NCI-H2029 (cell line): ENCODE data around the gene CYBC1.
"Not testable (repeated sequence)": the region's sequence is repeated elsewhere in the genome, so short reads cannot be mapped to it uniquely, and the experiment has no call there.

Experiments
- DNase-seq: peaks from one replicate; lab custom pipeline; 2025; lab: John Stamatoyannopoulos, UW

CYBC1 gene

DNA sequence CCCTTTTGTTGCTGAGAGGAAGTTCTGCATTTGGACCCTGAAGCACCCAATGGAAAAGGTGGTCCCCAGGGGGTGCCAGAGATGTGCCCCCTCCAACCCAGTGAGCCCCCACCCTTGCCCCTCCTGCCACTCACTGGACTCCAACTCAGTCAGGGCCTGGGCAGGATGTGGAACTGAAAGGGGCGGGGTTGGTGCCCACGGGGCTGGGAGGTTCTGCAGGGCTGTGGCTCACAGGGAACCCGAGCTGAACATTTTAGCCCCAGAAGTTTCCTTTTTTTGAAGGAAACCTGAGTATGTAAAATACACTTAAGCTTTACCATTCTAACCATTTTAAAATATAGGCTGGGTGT is 16.4 kb downstream of the CYBC1 start:
- DNase-seq = no peak

DNA sequence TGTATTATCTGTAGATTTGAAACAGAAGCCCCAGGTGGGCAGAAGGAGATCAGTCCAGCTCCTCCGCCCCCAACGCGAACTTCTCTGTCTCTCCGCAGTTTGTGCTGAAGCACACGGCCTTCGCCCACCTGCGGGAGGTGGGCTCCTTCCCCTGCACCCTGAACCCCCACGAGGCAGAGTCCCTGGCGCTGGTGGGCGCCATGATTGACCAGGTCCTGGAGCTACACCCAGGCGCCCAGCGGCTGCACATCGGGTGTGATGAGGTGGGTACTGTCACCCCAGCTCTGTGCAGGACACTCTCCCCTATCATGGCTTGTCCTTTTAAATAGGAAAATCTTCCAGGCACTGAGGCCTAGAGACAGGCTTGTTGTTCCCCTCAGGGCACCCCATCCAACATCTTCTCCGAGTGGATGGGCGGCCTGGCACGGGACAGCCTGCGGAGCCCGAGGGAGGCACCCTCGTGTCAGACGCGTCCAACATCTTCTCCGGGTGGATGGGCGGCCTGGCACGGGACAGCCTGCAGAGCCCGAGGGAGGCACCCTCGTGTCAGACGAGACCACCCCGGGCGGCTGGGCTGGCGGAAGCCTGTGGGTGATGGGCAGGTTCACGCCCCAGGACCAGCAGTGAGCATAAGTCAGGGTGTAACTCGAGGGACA is 16.9 kb downstream of the CYBC1 start:
- no peak for DNase-seq

DNA sequence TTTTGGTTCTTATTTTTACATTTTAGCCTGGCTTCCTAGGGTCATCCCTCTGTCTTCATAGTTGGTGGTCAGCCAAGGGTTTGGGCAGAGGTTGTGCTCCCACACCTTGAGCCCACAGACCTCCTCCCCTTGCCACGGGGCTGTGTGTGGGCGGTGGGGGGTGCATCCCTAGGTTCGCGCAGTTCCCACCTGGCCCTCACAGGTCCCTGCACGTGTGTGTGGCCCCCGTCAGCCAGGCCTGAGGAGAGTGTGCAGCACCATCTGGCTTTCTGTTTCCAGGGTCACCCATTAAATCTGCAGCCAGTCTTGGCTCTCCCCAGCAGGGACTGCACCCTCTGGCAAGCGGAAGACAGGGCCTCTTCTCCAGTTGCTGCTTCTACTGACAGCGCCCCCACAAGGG is 18.5 kb downstream of the CYBC1 start:
- no peak for DNase-seq

DNA sequence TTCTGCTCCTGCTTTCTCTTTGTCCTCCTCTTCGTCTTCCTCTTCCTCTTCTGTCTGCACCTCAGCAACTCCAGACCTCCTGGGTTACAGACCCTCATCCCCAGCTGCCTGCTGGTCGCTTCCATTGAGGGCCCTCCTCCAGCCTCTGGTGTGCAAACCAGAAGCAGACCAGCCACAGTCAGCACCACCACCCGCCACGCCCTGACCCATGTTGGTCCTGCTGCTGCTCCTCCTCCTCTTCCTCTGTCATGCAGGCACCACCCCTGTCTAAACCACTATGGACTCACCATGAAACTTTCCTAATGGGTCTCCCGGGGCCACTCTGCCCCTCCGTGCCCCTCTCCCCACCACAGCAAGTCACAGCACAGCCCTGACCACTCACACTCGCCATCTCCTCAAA is 20.7 kb downstream of the CYBC1 start:
- no peak for DNase-seq

DNA sequence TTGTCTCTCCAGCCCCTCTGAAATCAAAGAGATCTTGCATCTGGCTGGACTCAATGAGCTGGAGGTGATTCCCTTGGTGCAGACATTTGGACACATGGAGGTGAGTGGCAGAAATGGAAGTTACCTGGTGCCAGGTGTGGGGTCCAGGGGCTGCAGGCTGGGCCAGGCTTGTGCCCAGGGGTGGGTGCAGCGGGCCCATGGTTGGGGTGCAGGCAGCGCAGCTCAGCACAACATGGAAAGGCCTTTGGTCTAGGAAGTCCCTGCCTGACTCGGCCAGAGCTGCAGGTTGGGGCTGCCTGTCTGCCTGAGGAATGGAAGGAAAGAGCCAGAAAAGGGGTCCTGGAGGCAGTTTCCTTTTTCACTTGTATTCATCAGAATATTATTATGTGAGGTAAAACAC is 22.0 kb downstream of the CYBC1 start:
- no peak for DNase-seq

DNA sequence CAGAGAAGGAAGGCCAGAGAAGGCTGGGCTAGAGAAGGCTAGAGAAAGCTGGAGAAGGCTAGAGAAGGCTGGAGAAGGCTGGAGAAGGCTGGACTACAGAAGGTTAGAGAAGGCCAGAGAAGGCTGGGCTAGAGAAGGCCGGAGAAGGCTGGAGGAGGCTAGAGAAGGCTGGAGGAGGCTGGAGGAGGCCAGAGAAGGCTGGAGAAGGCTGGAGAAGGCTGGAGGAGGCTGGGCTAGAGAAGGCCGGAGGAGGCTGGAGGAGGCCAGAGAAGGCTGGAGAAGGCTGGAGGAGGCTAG is 25.7 kb downstream of the CYBC1 start:
- DNase-seq = no peak

DNA sequence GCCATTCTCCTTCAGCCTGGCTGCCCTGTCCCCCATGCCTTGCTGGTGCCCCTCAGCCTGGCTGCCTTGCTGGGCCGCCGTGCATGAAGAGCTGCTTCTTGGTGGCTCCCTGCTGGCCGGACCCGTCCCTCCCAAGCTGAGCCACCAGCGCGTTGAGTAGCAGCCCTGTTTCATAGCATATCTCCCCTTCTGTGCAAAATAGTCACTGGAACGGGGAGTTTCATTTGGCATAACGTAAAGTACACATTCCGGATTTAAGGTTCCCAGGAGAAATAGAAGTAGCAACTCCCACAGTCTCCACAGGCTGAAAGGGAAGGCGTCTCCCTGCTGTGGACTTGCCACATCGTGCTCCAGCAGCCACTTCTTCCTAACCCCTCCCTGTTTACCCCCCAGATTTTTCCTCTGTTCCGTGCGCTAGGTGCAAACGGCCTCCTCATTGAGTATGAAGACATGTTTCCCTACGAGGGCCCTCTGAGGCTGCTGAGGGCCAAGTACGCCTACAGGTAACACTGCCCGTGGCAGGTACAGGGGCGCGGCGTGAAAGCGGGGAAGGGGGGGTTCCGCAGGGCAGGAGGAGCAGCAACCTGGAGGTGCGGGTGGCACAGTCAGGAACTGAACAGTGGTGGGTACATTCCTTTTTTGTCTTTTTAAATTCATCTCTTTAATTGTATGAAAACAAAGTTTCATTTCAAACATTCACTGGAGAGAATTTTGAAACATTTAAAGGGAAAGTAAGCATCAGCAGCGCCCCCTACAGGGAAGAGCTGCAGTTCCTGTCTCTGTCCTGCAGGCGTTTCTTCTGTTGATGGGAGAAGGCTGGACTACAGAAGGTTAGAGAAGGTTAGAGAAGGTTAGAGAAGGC is 26.3 kb downstream of the CYBC1 start:
- DNase-seq = peak; percentile 12

DNA sequence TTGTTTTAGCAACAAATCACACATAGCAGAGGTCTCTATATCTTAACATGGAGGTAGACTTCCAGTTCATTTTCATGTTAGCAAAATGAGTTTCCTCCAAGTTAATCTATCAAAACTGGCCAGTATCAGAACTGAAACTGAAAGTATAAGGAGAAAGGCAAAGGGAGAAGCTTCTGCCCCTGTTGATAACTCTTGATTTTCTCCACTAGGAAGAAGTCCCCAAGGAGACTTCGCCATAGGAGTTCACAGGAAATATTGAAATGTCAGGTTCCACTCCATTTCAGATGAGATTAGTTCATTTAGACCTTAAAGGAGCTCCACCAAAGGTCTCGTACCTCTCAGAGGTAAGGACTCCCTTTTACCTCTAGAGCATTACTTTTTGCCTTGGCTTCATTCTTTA is 31.0 kb downstream of the CYBC1 start:
- DNase-seq = no peak

DNA sequence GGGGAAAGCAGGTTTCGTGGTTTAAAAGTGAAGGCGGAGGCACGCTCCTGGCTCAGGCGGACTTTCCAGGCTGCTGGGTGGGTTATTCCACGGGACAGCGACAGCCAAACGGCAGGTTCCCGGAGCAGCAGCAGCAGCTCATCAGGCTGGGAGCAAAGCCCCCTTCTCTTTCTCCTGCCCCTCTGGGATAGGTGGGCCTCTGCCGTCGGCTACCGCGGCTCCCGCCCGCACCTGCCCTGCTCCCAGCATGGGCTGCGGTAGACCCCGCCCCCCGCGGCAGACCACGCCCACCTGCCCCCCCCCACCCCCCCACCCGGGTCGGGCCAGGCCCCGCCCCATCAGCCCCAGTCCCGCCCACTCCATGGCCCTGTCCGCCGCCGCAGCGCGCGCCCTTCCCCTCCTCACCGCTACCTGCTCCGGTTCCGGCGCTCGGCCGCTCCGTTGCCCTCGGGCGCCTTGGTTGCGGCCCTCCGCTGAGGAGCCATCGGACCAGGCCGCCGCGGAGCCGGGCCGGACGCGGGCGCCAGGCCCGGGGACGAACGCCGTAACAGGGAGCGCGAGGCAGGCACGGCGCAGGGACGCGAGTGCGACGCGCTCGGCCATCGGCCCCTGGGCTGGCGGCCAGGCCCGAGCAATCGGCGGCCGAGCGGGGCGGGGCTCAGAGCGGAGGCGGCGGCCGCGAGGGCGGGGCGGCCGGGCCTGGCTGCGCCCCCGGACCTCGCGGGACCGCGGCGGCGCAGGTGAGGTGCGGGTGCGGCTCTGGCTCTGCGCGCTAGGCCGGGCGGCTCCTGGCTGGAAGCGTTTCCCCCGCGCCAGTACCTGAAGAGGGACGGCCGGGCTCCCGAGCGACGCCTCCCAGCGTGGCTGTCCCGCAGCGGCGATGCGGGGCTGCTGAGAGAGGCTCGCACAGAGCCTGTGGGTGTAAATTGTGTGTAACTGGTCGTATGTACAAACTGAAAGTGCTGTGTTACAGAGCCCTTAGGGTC is 32.3 kb downstream of the CYBC1 start, which contains the start of the genes HEXD and OGFOD3:
HEXD (plus strand) TSS at position 347 of the 986 bp plus-strand sequence. CDS start 1,453 bp downstream, outside the sequence.
OGFOD3 (minus strand) TSS at position 586 of the 986 bp plus-strand sequence; CDS start at position 485, 101 bp downstream.
- peak; percentile 58 for DNase-seq

DNA sequence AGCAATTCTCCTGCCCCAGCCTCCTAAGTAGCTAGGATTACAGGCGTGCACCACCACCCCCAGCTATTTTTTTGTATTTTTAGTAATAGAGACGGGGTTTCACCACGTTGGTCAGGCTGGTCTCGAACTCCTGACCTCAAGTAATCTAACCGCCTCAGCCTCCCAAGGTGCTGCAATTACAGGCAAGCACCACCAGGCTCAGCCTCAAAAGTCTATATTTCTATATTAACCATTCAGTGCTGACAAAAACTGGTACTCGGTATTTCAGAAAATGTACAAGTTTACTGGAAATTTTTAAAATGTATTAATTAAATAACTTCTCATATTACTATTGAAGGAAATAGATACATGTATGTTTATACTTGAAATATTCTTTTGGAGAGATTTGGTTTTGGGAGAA is 33.8 kb downstream of the CYBC1 start:
- no peak for DNase-seq

DNA sequence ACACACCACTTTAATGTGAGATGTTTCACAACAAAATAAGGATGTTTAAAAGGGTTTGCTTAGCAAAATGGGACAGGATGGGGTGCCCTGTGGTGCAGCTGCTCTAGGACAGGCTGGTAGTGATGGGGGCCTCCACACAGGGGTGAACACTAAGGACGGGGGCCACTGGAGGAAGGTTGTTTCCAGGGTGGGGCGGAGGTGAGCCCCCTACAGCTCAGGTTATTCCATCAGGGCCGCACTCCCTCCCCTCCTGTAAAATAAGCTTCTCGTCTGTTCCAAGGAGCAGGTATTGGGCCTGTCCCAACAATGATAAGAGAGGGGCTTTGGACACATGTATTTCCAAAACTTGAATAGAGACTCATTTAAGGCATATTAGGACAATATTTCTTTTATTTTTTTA is 34.3 kb downstream of the CYBC1 start:
- no peak for DNase-seq

DNA sequence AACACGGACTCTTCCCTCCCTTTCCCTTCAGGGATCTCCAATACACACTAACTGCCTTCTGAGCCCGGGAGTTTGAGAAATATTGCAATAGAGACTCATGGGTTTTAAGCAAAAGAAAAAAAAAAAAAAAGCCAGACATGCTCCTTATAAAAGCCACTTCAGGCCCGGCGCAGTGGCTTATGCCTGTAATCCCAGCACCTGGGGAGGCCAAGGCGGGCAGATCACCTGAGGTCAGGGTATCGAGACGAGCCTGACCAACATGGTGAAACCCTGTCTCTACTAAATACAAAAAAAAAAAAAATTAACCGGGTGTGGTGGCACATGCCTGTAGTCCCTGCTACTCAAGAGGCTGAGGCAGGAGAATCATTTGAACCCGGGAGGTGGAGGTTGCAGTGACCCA is 34.8 kb downstream of the CYBC1 start:
- no peak for DNase-seq

DNA sequence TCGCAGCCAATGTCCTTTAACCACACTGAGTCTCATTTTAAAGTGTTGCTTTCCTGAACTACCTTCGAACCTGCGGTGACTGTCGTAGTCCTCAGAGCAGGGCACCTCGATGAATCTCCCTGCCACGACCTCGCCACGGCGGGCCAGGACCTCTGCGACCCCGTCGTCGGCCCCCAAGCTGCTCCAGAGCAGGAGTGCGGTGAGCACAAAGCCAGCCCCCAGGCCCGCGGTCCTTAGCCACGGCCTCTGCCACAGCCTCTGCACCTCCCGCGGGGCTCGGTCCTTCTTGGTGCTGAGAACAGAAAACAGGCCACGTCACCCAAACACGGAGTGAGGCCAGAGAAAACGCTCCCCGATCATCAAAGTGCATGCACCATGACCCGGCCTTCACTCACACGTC is 35.2 kb downstream of the CYBC1 start:
- no peak for DNase-seq

DNA sequence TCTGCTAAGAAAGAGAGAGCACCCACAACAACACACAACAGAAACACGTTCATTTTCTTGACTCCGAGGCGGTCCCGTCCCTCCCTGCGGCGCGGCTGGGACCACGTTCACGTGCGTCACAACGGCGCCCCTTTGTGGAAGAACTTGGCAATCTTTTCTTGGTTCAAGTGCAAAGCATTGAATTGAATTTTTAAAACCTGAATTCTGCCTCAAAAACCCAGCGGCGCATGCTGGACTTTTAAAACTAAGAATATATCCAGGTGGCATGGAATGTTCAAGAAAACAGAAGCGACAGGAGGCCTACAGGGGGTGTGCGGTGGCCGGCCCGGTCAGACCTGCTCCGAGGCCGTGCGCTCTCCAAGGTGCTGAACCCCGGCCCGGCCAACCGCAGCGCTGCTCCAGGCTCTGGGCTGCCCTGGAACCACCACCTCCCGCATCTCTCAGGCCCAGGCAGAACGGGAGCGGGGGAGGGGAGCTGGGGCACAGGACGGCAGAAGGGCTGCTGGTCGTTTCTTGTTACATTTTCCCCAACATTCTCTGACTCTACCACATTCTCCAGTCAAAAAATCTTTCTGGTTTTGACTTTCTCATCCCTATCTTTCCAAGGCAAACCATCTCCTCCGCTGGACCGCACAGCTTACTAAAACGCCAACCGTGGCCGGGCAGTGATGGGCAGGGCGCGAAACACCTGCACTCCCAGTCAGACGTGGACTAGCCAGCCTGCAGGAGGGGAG is 35.8 kb downstream of the CYBC1 start:
- no peak for DNase-seq

DNA sequence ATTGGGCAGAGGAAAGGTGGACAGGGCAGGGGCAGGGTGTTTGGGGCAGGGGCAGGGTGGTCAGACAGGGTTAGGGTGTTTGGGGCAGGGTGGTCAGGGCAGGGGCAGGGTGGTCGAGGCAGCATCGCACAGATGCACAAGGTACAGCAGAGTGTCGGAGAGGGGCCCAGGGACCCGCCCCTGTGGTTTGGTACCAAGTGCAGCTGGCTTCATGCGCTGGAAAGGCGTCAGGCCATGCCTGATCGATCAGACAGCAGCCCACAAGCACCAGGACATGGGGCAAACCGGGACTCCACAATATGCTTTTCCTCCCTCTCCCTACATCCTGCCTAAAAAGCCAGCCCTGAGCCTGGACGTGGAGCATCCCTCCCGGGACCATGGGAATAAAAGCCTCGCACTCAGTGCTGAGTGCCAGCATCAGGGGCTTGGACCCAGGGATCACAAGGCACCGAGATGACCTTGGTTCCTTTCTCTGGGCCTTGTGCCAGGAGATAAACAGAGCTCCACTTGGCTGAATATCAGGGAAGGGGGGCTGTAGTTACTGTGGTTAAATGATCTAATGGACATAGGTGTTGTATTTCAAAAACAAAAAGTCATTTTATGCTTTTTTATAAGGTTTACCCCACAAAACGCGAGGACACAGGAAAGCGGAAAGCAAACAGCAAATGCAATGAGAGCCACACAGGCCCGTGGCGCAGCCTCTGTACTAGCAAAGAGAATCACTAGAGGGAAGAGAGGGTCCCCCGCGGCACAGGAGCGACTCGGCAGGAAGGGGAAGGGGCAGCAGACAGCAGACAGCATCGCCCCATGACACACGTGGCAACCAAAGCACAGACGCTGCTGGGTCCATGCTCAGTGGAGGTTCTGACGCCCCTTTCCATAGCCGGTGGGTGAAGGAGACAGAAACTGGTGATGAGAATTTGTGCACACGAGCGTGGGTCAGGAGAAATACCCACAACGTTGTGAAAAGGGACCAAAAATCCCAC is 37.7 kb downstream of the CYBC1 start:
- DNase-seq = peak; percentile 75

DNA sequence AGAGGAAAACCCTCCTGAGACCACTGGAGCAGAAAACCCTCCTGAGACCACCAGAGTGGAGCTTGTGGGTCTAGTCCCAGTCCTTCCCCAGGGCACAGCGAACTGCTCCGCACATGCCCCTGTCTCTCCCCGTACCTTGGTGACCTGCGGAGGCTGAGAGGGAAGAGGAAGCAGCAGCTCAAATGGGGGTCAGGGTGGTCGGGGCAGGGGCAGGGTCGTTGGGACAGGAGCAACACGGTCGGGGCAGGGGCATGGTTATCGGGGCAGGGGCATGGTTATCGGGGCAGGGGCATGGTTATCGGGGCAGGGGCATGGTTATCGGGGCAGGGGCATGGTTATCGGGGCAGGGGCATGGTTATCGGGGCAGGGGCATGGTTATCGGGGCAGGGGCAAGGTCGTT is 38.5 kb downstream of the CYBC1 start:
- DNase-seq = not testable (repeated sequence)

DNA sequence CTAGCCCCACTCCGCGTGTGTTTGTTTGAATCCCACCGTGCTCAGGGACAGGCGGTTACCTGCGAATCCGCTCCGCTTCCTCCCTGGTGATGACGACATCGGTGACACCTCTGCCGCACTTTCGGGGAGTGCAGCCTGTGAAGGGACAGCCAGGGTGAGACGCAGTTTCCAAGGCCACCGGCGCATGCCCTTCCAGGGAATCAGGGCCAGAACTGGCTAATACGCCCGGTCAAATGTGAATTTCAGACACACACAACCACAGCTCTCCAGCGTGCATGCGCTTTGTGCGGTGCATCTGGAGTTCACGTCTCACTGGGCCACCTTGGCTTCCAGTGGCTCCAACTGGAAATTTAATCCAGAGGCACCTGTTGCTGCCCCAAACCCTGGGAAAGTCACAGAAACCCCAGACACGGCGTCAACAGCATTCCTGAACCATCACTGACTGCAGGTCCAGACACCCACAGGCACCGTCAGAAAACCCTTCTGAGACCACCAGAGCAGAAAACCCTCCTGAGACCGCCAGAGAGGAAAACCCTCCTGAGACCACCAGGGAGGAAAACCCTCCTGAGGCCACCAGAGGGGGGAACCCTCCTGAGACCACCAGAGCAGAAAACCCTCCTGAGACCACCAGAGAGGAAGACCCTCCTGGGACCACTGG is 39.0 kb downstream of the CYBC1 start:
- DNase-seq = no peak

DNA sequence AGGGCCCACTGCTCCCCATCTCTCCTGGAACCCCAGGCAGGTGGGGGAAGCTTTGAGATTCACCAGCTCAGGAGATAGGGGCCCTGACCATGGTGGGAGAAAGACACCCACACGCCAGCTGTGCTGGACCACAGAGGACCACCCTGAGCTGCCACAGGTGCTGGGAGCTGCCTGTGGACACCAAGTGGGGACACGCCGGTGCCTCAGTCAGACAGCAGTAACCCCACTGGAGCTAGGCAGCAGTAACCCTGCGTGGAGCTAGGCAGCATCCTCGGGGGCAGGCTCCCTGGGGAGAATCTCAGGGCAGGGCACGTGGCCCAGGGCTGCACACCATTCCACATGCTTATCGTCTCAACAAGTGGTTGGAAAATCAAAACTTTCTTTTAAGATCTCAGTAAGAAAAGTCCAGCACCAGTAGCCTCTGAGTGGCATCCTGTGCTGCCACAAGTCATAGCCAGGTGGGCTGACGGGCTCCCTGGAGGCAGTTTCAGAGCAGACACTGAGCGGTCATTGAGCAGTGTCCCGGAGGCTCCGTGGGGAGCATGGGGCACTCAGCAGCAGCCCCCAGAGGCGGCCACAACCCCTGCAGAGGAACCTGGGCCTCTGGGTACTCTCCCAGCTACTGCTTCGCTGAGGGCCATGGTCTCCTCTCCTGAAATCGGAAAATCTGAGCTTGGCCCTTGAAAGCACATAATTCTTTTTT is 40.4 kb downstream of the CYBC1 start:
- DNase-seq = no peak

DNA sequence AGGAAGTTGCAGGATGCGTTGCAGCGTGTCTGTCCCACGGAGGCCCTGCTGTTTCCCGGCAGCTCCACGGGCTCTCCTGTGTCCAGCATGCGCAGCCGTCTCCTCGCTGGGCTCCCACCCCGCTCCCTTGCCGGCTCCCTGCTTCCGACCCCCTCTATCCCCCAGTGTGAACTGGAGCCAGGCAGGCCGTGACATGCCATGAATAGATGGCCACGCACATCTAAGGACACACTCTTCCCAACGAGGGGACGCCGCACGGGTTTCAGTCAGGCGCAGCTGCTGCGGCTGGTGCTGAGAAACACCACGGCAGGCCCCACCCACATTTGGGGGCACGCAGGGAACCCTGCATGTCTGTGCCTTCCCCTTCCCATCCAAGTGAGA is 41.6 kb downstream of the CYBC1 start:
- no peak for DNase-seq
